T-helper 2 cell treated with Interferon-gamma antibody and Interleukin-4, amounts not matched to agents 5 μg/mL and 100 μg/mL, for 36 hours (primary cell): Measurements from ENCODE around the gene PUS3.
A peak's percentile ranks its signal among the peaks of the same experiment; 100 is the strongest.
"Not testable (repeated sequence)": the region's sequence is repeated elsewhere in the genome, so short reads cannot be mapped to it uniquely, and the experiment has no call there.

Experiments
- DNase-seq: peaks from one replicate; pipeline ENCODE4 v3.0.0; 2021; ENCODE audit warnings: low spot score
- H3K27ac Mint-ChIP-seq: one replicate; pipeline ENCODE4 v1.8.0; 2021; ENCODE audit warnings: mild to moderate bottlenecking, mixed read lengths
- H3K27me3 Mint-ChIP-seq: one replicate; pipeline ENCODE4 v1.8.0; 2021; ENCODE audit warnings: low read depth, mixed read lengths
- H3K36me3 Mint-ChIP-seq: one replicate; pipeline ENCODE4 v1.8.0; 2021; ENCODE audit warnings: low read depth, mixed read lengths
- H3K4me1 Mint-ChIP-seq: one replicate; pipeline ENCODE4 v1.8.0; 2021; ENCODE audit warnings: low read depth, mixed read lengths
- H3K4me3 Mint-ChIP-seq: one replicate; pipeline ENCODE4 v1.8.0; 2022; ENCODE audit warnings: mild to moderate bottlenecking, moderate library complexity, mixed read lengths
- H3K9me3 Mint-ChIP-seq: one replicate; pipeline ENCODE4 v1.8.0; 2021; ENCODE audit warnings: mixed read lengths

PUS3 gene

DNA sequence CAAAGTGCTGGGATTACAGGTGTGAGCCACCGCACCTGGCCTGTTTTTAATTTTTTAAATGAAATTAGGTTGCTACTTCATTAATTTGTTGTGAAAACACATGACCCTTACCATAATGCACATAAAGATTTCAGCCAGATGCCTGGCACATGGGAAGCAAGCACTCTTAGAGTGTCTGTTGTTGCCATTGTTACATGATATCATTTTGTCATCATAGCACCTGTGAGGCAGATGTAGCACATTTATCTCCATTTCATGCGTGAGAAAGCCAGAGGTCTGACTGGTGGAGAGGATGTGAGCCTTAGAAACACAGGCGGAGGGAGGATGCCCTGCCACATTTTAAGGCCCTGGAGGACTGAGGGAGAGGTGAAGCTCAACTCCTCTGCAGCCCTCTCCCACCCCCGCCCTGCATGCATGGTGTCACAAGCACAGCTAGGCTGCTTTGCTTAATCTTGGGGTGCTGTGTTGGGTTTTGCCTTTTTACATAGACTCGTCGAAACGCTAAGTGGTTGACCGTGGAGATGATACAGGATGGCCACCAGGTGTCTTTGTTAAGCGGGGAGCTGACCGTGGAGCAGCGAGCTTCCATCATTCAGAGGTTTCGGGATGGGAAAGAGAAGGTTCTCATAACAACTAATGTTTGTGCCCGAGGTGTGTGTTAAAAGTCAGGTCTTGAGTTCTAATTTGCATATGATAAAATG is 15.3 kb upstream of the PUS3 start:
- peaks cover 24% of the 10 kb centered on the region for H3K27me3 Mint-ChIP-seq
- H3K4me1 Mint-ChIP-seq: no peaks in the 10 kb centered on the region
- H3K9me3 Mint-ChIP-seq: no peaks in the 10 kb centered on the region
- no peak overlapping the region for H3K4me3 Mint-ChIP-seq
- DNase-seq: no peak
- no peak overlapping the region for H3K27ac Mint-ChIP-seq
- no peaks in the 10 kb centered on the region for H3K36me3 Mint-ChIP-seq

DNA sequence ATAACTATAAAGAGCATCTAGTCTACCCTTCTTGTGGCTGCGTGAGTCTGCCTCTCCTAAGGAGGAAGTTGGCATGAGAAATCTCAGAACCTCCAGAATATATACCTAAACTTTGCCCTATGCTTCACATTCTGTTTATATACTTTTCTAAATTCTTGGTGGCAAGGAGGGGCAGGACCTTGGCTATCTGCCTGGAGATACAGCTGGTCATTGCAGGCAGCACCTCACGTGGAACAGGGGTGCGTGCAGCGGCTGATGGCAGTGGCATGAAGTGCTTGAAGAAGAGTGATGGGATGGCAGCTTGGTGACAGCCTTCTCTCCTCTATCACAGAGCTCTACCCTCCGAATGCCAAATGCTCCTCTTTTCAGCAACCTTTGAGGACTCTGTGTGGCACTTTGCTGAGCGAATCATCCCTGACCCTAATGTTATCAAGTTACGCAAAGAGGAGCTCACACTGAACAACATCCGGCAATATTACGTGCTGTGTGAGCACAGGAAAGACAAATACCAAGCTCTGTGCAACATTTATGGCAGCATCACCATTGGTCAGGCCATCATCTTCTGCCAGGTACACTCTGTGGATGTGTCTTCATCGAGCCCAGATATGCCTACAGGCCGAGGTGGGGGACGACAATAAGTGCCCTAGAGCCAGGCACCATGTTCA is 13.8 kb upstream of the PUS3 start:
- peaks cover 27% of the 10 kb centered on the region for H3K27me3 Mint-ChIP-seq
- no peaks in the 10 kb centered on the region for H3K9me3 Mint-ChIP-seq
- DNase-seq: no peak
- H3K27ac Mint-ChIP-seq: no peak overlapping the region
- no peaks in the 10 kb centered on the region for H3K36me3 Mint-ChIP-seq
- H3K4me3 Mint-ChIP-seq: no peak overlapping the region
- no peaks in the 10 kb centered on the region for H3K4me1 Mint-ChIP-seq

DNA sequence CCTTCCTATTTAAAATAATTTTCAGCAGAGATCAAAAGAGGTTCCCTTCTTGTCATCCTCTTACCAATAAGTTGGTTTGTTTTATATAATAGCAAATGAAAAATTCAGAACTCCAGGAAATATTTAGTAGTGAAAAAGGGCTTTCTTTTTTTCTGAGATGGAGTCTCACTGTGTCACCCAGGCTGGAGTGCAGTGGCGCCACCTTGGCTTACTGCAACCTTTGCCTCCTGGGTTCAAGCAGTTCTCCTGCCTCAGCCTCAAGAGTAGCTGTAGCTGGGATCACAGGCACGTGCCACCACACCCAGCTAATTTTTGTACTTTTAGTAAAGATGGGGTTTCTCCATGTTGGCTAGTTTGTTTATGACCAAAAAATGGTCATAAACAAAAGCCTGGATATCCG is 11.6 kb upstream of the PUS3 start:
- DNase-seq, H3K4me1 Mint-ChIP-seq, H3K4me3 Mint-ChIP-seq, H3K9me3 Mint-ChIP-seq, H3K36me3 Mint-ChIP-seq, H3K27ac Mint-ChIP-seq: not testable (repeated sequence)
- H3K27me3 Mint-ChIP-seq: peaks cover 43% of the 10 kb centered on the region

DNA sequence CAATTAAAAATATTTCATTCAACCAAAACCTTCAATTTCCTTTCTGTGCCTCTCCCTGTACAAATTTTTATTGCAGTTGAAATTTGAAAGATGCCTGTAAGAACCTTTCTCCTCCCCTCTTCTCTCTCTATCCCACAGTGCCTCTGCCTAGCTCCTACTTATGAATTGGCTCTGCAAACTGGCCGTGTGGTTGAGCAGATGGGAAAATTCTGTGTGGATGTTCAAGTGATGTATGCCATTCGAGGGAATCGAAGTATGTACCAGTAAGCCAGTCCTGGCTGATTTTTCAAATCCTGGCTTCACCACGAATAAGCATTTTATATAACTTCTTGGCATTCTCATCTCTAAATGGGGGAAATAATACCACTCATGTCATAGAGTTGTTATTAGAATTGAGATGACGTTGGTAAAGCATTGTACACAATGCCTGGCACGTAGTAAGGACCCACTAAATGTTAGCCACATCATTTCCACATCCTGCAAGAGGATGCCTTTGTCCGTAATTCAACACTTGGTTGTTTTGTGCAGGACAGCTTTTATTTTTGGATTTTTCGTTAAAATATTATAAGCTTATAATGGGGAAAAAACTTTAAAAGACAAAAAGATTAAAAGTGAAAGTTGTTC is 7.3 kb upstream of the PUS3 start:
- Mint-ChIP-seq H3K36me3 (no peaks in the 10 kb centered on the region), H3K4me3 (no peak overlapping the region), H3K27me3 (peaks cover 48% of the 10 kb centered on the region), H3K4me1 (no peaks in the 10 kb centered on the region), H3K27ac (no peak overlapping the region), H3K9me3 (no peaks in the 10 kb centered on the region)
- DNase-seq: no peak

DNA sequence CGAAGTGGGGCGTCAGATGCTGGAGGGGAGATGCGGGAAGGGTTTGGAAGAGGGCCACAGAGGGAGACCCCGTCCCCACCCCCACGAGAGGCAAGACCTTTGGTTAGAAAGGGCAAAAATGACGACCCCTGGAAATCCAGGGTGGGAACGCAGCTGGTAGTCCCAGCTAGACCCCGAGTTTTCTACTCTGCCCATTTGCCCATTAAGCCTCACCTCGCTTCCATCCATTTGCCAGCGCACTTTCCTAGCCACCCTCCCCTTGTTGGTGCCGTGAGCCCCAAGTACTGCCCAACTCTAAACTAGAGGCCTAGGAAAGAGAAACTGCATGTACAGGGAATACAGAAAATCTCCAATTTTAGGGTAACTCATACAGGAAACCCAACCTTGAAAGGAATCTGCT is 1.7 kb upstream of the PUS3 start:
- H3K9me3 Mint-ChIP-seq: no peaks in the 10 kb centered on the region
- no peak for DNase-seq

DNA sequence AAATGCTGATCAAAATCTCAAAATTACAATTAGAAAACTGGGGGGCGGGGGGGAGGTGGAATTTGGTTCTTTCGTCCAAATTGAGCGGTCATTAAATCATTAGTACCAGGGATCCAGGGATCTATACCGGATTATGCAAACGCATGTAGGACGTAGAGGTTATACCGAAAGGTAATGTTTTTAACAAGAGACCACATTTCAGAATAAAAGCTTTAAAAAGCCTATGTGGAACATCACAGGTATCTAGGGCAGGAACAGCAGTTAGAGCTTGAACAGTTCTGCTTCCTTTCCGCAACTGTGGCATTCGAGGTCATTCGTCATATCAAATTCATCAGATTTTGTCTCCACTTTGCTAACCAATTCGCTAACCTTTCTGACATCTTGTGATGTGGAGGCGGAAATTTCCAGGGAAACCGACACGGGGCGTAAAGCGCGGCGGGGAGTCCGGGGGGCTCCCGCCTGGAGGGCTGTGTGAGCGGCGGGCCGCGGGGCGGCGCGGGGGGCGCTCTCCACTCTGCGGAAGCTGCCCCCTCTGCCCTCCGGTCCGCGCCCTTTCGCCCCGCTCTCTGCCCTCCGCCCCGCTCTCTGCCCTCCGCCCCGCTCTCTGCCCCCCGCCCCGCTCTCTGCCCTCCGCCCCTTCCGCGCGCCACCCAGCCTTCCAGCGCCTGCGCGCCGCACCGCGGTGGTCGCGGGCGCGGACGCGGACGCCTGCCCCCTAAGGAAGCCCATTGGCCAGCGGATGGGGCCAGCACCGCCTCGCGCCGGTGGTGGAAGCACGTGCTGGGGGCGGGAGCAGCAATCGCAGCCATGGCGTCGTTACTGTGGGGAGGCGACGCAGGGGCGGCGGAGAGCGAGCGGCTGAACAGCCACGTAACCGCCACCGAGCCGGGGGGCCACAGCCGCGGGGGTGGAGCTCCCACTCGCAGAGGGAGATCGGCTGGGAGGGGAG is 979 bp upstream of the PUS3 start, which contains the start of gene DDX25:
Gene DDX25 (plus strand): TSS at position 798 of the 949 bp plus-strand sequence. CDS start 10 bp downstream, at position 808.
- Mint-ChIP-seq H3K36me3 (peaks cover 22% of the 10 kb centered on the region), H3K4me3 (peak within 1 kb of the TSS; percentile 95), H3K4me1 (peaks cover 18% of the 10 kb centered on the region), H3K9me3 (no peaks in the 10 kb centered on the region), H3K27me3 (peaks cover 34% of the 10 kb centered on the region), H3K27ac (no peak within 1 kb of the TSS)
- no peak for DNase-seq

More for the DNA sequence above, 1.7 kb upstream of the PUS3 start:
- Mint-ChIP-seq H3K4me3 (peak overlapping the region; percentile 81), H3K36me3 (peaks cover 15% of the 10 kb centered on the region), H3K4me1 (peaks cover 18% of the 10 kb centered on the region), H3K27ac (no peak overlapping the region), H3K27me3 (peaks cover 35% of the 10 kb centered on the region)

DNA sequence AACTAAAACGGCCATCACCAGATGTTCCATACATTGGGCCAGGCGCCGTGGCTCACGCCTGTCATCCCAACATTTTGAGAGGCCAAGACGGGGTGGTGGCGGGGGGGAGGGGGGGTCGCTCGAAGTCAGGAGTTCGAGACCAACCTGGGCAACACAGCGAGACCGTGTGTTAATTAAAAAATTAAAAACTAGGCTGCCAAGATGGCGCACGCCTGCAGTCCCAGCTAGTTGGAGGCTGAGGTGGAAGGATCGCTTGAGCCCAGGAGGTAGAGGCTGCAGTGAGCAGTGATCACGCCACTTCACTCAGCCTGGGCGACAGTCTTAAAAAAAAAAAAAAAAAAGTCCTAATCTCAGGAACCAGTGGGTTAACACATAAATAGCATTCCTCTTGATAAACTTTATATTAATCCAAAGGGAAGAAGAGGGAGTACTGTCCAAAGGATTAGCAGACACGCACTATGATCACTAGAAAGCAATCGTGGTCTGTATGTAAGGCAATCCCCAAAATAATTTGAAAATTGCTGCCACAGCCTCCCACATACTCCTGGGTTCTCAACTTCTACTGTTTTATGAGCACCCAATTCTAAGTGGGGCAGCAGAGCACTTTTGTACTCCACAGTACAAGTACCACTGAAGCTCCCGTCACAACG is 604 bp downstream of the PUS3 start:
- DNase-seq: no peak
- H3K4me1 Mint-ChIP-seq: peaks cover 21% of the 10 kb centered on the region
- peaks cover 28% of the 10 kb centered on the region for H3K36me3 Mint-ChIP-seq
- peaks cover 24% of the 10 kb centered on the region for H3K27me3 Mint-ChIP-seq
- H3K27ac Mint-ChIP-seq: peak overlapping the region; percentile 84
- H3K4me3 Mint-ChIP-seq: peak overlapping the region; percentile 95
- no peaks in the 10 kb centered on the region for H3K9me3 Mint-ChIP-seq

DNA sequence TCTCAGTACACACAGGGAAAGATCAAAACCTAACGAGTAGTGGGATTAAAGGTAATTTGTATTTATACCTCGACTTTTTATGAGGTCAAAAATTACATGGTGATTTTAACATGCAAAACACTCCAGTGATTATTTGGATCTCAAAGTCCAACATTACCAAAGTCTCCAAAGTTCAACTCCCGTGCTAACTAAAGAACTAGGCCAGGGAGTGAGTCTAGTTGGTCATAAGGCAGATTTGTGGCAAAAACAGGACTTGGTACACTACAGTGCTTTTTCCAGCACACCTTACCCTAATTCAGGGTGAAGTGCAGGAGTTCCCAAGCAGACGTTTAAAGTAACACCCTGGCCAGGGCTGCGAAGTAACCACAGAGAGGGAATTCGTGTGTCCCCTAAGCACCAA is 1.1 kb downstream of the PUS3 start:
- DNase-seq: no peak
- Mint-ChIP-seq H3K27ac (peak overlapping the region; percentile 23), H3K4me1 (peaks cover 25% of the 10 kb centered on the region), H3K9me3 (no peaks in the 10 kb centered on the region), H3K4me3 (peak overlapping the region; percentile 64), H3K27me3 (peaks cover 24% of the 10 kb centered on the region), H3K36me3 (peaks cover 29% of the 10 kb centered on the region)

DNA sequence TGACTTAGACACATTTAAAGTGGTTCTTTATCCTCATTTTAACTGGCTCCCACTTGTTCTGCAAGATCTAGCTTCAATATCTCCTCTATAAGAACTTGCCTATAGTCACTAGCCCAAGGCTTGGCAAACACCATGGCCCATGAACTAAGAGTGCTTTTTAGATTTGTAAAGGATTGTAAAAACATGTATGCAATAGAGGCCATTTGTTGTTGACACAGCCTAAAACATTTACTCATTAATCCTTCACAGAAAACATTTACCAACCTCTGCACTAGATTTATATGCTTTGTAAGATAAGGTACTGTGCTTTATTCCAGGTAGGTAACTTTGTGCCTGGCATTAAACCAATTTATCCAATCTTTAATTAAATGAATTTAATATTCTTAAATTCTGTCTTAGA is 10.0 kb downstream of the PUS3 start:
- H3K9me3 Mint-ChIP-seq: no peaks in the 10 kb centered on the region
- H3K27me3 Mint-ChIP-seq: no peaks in the 10 kb centered on the region
- peaks cover 50% of the 10 kb centered on the region for H3K36me3 Mint-ChIP-seq
- peaks cover 46% of the 10 kb centered on the region for H3K4me1 Mint-ChIP-seq
- H3K27ac Mint-ChIP-seq: no peak overlapping the region
- no peak overlapping the region for H3K4me3 Mint-ChIP-seq
- DNase-seq: no peak

DNA sequence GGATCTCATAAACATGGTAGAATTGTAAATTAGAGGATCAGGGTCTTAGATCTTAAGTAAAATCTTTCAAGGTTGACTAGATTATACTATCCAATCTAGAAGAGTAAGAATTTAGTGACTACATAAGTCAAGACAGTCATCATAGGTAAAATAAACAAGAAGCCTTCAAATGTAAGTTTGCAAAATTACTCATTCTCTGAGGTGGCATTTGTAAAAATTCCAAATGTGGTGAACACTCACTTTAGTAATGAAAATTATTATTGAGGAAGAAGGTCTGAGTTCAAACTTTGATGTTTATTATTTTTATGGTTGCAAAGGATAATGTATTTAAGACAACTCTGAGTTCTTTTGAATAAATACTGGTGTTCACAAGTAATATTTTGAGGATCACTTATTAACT is 10.9 kb downstream of the PUS3 start:
- Mint-ChIP-seq H3K4me1 (peaks cover 46% of the 10 kb centered on the region), H3K27me3 (peaks cover 4% of the 10 kb centered on the region), H3K27ac (no peak overlapping the region), H3K36me3 (peaks cover 47% of the 10 kb centered on the region), H3K9me3 (no peaks in the 10 kb centered on the region), H3K4me3 (no peak overlapping the region)
- no peak for DNase-seq

DNA sequence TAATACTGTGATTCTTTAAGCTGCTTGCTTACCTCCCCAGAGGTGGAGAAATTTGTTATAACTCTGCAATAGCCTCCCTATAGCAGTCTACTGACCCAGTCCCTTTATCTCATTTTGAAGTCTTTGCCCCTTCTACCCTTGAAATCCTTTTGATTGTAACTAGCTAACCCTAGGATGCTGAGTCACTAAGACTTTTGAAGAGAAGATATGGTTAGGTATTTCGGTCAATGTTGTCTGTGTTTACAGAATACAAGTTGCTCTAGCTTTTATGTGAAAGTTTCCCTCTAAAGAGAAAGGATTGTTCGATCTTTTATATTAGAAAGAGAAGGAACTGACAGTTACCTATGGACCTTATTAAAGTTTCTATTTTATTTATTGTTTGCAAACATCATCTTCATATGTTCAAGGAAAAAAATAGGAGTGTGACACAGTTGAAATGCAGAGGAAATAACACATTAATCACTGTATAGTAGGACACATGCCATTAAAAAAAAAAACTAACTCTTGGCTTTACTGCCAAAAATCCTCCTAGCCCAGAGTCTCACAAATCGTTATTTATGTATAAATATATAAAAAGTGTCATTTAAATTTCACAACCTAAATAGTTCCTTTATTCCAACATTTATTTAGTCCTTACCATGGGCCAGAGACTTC is 12.4 kb downstream of the PUS3 start:
- H3K4me3 Mint-ChIP-seq: peak overlapping the region; percentile 55

DNA sequence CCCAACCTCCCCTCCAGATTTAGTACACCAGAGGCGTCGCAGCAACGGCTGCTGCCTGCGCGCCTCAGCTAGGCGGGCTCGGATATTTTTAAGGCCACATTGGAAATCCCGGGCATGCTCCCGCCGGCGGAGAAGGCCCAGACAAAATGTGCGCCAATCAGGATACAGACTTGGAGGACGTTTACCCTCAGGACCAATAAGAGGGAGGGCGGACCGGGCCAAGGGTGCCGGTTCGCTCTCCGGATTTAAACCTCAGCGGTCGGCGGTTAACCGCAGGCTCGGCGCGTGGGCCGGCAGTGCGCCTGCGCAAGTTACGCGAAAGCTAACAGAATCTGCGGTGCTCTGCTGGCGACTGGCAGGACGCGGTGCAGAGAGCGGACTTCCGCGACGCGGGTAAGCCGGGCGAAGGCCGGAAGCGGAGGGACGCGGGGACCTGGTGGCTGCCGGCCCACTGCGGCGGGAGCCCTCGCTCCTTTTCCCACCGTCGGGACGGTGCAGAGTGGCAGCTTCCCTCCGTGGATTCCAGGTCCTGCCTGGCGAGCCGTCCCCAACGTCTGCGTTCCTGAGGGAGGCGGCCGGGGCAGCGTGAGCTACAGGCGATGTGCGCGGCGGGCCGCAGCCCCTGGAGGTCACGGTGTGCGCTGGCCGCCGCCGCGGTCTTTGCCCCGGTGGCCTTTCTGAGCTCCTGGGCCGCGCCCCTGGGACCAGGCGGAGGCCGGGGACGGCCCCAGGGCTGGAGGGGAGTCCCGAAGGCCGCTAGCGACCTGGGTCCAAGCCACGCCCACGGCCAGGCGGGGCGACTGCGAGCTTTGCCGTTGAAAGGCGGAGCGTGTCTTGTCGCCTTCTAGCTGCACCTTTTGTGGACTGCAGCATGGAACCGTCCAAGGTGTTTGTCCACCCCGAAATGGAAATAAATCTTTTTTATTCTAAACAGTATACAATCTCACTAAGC is 15.4 kb downstream of the PUS3 start, which contains the start of gene HYLS1:
Gene HYLS1 (plus strand): TSS at position 296 of the 952 bp plus-strand sequence. CDS start 11,701 bp downstream, outside the sequence.
- Mint-ChIP-seq H3K4me1 (peaks cover 43% of the 10 kb centered on the region), H3K9me3 (no peaks in the 10 kb centered on the region), H3K27me3 (peaks cover 4% of the 10 kb centered on the region), H3K36me3 (peaks cover 22% of the 10 kb centered on the region), H3K27ac (peak within 1 kb of the TSS; percentile 94), H3K4me3 (peak within 1 kb of the TSS; percentile 89)
- DNase-seq: peak; percentile 100

More for the DNA sequence above, 12.4 kb downstream of the PUS3 start:
- Mint-ChIP-seq H3K4me1 (peaks cover 44% of the 10 kb centered on the region), H3K27ac (peak overlapping the region; percentile 35), H3K9me3 (no peaks in the 10 kb centered on the region), H3K27me3 (peaks cover 4% of the 10 kb centered on the region), H3K36me3 (peaks cover 42% of the 10 kb centered on the region)
- DNase-seq: no peak
